Activated T-helper 9 cell treated with anti-CD3 and anti-CD28 coated beads, Interleukin-2, amount 50 U/mL, for 16 hours (primary cell): ENCODE measurements around the gene SORCS2.

ENCODE experiments used
- DNase-seq: peaks from one replicate; pipeline ENCODE4 v3.0.0-alpha.2; 2020; ENCODE audit warnings: low read depth

The SORCS2 gene

DNA sequence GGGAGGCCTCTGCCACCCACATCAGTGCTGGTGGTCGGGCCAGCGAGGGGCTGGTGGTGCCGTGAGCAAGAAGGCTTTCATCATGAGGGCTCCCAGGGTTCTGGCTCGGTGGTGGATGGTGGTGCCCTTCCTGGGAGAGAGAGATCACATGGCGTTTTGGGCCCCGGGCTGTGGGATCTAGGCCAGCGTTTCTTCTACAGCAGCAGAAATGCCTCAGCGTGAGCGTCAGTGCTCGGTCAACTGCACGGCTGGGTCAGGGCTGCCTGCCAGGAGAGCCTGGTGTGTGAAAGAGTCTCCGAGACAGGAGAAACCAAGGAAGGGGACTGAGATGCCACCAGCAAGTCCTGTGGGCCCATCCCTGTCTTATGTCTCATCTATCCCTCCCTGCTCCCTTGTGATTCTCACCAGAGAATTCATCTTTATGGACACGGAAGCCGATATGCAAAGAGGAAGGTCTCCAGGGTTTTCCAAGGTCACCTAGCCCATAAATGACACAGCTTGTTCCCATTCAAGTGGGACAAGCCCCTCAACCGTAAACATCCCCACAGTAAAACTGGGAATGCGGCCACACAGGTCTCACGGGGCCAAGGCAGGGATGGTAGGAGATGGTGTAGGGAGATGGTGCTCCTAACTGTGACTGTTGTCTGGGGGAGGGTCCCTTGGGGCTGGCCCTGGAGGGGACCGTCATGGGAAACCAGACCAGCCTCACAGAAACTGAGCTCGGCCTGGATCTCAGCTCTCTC lies 99.2 kb downstream of the SORCS2 start:
- no peak for DNase-seq

DNA sequence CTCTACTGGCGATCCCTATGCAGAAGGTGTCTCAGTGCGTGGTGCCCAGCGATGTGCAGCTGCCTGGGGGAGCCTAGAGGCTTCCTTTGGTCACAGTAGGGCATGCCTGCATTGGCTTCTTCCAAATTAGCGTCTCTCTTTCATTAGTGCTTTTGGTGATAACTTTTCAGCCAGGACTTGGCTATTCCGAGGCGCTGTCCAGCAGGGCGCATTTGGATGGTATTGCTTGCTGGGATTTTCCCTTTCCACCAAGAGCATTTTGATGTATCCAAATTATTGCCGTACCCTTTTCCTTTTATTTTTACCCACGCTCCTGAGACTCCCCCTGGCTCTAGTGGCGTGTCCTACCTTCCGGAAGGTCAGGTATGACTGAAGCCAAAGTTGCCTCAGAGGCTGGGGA lies 101.4 kb downstream of the SORCS2 start:
- no peak for DNase-seq

DNA sequence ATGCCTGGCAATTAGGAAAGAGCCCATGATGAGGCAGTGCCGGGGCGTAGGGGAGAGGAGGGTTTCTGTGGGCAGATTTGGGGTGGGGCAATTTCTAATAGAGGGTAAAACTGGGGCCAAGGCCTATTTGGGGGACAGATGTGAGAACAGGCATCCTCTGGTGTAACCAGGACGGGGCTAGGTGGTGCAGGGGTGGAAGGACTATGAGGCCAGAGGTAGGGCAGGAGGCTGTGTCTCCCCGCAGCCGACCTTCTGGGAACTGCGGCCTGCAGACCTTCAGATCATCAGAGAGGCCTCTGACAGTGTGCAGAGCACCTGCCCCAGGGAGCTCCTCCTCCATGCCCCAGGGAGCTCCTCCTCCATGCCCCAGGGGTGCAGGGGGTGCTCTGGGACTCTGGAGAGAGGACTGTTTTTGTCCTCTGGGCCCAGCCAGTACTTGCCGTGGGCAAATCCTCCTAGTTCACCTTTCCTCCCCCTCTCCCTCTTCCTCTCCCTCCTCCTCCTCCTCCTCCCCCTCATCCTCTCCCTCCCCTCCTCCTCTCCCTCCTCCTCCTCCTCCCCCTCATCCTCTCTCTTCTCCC lies 101.9 kb downstream of the SORCS2 start:
- no peak for DNase-seq

DNA sequence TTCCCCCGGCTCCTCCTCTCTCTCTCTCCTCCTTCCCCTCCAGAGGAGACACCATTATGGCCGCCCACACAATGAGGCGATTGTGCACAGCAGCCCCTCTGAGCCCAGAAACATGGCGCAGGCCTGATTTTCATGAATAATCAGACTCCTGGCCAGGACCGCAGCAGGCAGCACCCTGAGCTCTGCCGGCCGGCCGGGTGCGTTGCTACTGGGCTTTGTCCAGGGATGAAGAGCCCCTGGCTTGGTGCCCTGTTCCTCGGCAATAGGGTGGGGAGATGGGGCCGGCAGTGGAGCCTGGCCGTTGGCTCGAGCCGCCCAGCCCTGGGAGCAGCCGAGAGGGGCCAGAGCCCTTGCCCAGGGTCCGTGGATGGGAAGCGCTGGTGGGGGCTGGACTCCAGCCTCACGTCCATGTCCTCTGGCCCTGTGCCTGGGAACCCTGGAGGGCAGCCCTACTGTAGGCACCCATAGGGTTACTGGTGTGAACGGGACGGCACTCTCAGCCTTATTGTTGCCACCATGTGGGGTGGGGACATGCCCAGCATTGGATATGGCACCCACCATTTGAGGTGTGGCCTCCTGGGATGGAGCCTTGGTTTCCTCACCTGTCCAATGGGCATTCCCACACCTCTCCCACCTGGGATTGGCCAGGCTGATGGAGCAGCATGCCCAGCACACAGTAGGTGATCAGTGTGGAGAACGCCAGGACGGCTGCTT lies 103.0 kb downstream of the SORCS2 start:
- no peak for DNase-seq

DNA sequence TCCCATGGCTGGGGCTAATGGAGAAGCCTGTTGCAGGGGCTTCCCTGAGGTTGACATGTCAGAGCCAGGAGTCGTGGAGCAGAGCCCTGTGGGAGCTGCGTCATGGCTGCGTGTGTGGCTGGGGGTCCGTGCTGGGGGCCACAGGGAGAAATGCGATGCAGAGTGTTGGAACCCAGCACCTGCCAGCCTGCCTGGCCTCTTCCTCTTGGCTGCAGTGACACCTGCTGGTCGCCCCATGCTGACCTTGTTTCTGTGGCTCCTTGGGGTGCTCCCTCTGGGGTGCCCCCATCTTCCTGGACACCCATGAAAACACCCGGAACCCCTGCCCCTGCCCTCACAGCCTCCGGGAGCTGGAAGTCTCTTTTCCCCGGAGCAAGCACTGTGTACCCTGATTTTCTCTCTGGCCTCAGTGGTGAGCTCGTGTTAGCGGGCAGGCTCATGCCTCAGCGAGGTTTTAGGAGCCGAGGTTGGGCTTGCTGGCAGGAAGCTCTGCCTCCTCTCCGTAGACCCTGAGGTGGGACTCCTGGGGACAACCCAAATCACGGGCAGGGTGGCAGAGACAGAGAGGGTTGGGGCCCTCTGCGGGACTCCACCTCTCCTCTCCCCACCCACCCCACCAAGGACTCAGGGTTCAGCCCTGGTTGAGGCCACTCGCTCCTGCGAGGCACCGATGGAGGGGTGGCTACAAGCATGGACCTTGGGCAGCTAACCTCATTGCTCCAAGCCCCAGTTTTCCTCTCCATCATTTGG lies 103.7 kb downstream of the SORCS2 start:
- no peak for DNase-seq

DNA sequence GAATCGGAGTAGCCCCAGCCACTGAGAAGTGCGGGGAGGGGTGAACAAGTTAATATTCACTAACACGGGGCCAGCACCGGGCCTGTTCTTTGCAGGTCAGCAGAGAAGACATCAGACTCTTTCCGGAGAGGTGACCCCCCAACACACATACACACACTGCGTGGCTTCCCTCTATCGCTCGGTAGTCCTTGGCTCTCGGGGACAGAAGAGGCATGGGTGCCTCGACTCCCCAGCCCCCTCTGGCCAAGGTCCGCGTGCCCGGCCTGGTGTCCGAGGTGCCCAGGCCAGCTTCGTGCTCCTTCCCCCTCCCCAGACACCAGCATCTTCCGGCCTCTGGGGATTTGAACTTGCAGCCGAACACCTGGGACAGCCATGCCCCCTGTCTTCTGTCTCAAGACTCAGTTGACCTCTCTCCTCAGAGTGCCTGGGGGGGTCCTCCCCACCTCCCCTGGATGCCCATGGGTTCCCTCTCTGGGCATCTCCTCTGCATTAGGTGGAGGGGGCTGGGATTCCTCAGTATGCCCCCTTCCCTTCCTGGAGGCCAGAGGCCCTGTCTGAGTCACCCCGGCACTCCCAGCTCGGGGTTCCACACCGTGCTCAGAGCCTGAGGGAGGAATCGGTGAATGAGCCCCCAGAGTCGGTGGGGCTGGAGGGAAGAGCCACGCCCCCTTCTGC lies 104.5 kb downstream of the SORCS2 start:
- DNase-seq: no peak

DNA sequence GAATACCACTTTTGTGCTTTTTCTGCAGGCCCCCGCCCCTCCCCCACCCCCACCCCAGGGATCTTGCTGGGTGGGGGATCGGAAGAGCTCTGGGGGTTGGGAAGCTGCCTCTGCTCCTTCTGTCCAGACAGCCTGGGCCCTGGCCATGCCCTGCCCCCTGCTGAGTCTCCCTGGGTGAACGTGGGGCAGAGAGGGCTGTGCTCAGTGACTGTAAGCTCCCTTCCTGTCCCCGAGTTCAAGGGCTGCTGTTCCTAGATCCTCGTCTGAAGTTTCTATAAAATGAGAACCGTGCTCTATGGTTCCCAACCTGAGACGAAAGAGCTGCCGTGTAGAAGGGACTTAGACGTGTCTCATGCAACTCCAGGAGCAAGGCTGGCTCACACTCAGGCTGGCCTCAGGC lies 105.0 kb downstream of the SORCS2 start:
- DNase-seq: no peak

DNA sequence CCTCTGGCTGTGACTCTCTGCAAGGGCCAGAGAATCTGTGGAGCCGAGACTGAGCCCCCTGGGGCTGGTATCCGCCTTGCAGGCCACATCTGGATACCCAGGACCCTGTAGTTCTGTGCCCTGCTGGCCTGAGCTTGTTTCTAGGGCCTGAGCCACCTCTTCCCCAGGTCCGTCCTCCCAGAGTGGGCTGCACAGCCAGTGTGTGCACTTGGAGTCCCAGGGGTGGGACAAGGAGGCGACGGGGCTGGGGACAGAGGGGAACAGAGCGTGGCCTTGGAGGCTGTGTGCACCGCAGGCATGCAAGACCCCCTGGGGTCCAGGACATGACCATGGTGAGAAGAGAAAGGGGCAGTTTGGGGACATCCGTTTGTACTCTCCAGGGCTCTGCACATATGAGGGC lies 105.5 kb downstream of the SORCS2 start:
- no peak for DNase-seq

DNA sequence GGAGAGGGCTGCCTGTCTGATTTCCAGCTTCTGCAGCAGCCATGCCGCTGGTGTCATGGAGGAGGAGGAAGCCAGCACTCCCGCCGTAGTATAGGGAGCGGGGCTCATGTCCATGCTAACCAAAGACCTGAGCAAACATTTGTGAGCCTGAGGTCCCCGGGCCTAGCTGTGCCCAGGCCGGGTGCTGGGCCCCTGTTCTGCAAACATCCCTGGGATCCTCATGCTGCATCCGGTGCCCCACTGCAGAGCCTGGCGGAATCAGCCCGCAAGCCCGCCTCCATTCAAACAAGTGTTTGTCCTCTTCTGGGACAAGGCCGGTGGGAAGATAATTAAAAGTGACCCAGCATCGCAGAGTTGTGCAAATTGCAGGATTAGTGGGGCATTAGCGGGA lies 106.3 kb downstream of the SORCS2 start:
- DNase-seq: no peak

DNA sequence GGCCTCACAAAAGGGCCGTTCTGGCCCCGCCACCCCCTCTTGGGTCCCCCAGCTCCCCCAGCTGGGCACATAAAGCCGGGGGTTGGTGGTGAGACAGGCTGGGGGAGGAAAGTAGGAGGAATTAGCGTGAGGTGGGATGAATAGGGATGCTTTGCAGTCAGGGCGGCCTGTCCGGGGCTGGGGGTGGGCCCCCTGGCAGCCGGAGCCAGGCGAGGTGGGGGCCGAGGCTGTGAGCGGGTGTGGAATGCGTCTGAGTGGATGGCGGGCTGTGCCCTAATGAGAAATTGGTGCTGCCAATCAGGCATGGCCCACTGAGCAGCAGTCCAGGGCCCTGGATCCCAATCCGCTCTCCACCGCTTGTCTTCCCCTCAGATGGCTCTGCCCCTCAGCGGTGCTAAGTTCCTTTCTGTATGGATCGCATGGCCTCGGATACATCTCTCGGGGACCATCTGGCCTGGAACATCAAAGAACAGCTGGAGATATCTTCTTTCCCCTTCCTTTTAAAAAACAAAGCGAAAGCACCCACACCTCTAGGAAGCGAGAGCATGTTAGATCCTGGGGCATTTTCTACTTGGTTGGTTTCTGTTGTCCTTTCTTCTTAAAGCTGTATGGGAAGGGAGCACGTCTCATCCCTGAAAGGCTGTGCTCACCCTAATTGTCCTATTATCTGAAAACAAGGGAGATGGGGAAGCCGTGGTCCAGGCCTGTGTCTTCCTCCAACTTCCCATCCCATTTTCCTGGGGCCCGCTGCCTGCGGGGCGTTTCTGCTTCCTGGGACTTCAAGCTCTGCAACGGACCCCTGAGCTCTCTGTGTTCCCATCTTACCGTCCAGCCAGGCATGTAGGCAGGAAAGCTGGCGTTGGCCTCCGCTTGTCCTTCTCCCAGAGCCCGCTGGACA lies 106.9 kb downstream of the SORCS2 start:
- no peak for DNase-seq

DNA sequence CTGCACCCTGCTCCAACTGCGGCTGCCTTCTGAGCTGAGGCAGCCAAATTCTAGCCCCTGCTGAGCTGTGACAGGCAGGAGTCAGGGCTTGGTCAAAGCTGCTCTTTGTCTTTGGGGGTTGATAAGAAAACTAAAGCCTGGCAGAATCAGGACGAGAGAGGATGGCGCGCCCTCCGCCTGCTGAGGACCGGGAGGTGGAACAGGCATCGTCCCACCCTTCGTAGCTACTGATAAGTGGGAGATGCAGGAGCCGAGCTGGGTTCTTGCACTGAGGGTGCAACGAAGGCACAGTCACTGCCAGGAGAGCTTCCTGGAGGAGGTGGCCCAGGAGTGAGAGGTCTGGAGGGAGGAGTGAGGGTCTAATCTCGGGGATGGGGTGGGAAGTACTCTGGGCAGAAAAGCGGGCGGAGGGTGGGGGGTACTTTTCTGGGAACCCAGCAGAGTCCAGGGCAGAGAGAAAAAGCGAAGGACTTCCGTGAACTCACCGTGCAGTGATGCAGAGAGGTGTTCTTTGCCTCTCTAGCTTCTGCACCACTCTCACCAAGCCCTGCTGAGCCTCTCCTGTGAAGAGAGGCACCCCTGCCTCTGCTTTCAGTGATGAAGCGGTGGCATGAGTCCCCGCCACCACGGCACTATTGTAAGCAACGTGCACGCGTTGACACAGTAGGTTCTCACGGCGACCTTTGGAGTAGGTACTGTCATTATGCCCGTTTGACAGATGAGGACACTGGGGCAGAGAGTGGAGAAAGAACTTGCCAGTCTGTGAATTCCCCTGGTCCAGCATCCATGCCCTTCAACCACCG lies 107.8 kb downstream of the SORCS2 start:
- no peak for DNase-seq

DNA sequence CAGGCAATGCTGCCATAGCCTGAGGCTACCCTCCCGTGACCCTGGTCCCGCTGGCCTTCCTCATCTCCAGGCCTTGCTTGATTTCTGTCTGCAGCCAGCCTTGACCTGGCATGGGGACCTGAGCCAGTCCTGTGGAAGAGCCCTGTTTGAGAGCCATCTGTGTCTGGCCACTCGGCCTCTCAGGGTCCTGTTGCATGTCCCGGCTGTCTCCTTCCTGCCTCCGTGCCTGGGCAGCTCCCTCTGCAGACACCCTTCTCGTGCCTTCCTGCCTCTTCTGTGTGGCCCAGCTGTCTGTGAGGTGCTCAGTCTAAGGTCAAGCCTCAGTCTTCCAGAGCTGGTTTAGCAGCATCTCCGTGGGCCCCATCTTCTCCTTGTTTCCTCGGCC lies 108.4 kb downstream of the SORCS2 start:
- DNase-seq: no peak

DNA sequence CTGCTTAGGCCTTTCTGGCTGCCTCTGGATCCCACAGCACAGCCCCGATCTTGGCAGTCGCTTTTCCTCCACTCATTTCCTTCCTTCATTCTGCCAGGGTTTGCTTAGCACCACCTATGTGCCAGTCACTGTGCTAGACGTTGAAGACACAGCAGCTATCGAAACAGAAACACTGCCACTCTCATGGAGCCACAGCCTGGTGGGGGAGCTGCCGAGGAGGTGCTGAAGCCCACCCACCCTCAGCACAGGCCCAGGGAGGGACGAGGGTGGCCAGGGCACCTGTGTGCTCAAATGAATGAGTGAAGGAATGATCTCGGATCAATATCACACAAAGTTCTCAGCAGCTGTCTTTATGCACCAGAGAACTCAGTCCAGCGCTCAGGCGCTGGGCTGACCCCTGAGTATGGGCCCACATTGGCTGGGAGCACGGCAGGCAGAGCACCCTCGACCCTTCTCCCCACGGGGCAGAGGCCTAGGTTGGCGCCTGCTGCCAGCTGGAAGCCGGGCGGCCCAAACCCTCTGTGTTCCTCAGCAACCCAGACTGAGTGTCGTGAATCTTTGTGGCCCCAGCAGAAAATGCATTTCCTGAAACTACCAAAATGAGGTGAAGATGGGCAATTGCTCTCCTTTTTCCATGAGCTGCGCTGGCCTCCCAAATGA lies 108.9 kb downstream of the SORCS2 start:
- DNase-seq: no peak

DNA sequence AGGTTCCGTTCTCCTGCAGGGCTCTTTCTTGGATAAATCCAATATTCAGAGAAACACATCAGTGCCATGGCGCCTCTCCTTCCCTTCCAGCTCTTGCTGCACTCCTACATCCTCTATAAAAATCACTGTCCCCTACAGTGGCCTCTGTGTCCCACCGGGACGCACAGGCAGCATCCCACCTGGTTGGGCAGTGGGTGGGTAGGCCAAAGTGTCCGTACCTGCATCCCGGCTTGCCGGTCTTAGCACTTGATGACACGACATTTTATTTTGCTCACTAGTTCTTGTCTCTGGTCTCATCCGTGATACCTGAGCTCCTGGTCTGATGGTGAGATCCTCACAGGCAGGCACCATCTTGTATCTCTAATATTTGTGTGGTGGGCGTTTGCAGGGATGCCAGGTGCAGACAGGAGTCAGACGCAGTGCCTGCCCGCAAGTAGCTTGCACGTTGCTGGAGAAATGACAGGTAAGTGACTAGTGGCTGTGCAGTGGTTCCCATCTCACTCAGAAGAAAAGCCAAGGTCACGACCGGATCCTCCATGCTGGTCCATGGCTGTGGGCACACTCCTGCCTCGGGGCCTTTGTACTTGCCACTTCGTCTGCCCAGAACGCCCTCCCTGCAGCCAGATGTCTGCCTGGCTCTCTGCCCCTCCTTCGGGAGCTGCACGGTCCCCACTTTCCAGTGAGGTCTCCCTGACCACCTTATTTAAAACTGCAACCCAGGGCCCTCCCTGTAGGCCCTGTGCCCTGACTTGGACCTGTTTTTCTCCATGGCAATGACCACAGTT lies 109.7 kb downstream of the SORCS2 start:
- no peak for DNase-seq

DNA sequence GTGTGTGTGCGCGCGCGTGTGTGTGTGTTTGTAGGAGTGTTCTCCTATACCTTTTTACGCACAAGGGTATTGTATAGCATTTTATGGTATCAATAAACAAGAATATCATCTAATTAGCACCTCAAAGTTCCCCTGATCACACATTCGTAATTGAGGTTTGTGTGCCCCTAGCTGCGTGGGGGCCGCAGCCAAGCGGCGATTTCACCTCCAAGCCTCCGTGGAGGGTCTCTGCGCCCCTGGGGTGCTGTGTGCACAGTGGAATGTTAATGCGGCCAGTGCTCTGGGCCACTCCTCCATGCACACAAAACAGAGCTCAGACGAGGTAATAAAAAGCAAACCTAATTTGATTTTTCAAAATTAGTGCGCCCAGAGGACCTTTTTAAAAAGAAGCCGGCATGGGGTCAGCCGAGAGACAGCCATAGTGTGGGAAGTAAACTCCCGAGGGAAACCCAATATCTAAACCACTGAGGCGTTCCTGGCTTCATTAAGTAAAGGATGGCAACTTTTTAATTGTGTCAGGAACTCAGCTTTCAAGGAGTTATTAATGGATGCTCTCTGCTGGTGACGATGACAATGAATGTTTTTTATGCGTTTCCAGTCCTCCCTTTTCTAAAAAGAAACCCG lies 110.6 kb downstream of the SORCS2 start:
- no peak for DNase-seq

DNA sequence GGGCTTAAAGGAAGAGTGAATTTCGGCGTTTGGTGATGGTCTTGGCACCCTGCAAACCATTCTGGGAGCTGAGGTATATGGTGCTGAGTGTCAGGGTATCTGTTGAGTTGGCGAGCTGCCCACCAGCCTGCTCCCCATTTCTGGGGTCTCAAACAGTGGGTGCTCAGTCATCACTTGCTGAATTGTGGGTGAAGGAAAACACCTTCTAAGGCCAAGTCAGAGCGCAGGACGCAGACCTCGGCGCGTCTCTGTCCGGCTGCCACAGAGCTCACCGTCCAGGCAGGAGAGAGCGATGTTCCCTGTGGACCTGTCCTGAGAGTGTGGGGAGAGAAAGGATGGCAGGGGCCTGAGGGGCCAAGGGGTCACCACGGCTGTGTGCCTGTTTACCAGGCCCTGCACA lies 111.2 kb downstream of the SORCS2 start:
- DNase-seq: no peak

DNA sequence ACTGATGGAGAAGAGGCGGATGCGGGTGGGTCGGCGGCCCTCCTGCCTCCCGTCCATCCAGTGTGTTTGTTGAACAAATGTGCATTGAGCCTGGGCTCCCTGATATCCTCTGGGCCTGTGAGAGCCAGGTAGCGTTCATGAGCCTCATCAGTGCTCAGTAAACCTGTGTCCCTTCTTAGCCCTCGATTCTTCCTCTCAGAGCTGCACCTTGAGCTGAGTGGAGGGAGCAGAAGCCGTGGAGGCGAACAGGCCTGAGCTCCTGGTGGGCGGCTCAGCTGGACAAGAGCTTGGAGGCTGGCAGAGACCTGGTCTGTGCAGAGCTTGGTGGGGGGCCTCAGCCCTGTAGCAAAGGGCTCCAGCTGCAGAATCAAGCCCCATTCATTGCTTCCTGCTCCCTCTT lies 112.1 kb downstream of the SORCS2 start:
- no peak for DNase-seq
